Caco-2 (cell line): ENCODE results near the gene PRDM2. TPM values are rescaled to one million over a fixed set of nuclear protein-coding genes. Genes with fewer than 3 reads are reported as not detected.

Source experiments
- BruUV-seq: library from RNA; stranded (reverse); fragments of 400-500 nt; replicated peaks from 2 replicates; lab custom pipeline; 2021; lab: Mats Ljungman, UMichigan
- CTCF ChIA-PET: fragments of 300-600 bp; sonication (Branson Sonifier 250); formaldehyde crosslinking; loops from one replicate; lab custom pipeline; 2022; ENCODE audit warnings: antibody characterized with exemption; lab: Charles Lee
- POLR2A ChIA-PET: fragments of 300-600 bp; sonication (Branson Sonifier 250); formaldehyde crosslinking; loops from one replicate; lab custom pipeline; 2022; ENCODE audit warnings: antibody characterized with exemption; lab: Charles Lee
- DNase-seq, 2 experiments: peaks; one replicate each; pipeline versions ENCODE4 v3.0.0 to v3.0.0-alpha.2; 2020 to 2022
- H3K27me3 ChIP-seq: replicated peaks from 2 replicates; pipeline ENCODE4 v1.6.0; 2011; ENCODE audit warnings: low read length; ENCODE audit not compliant: control insufficient read depth, insufficient read depth
- H3K36me3 ChIP-seq: 2 replicates; pipeline ENCODE4 v1.5.1; 2011; ENCODE audit warnings: low read length; ENCODE audit not compliant: control insufficient read depth, insufficient read depth
- H3K4me1 ChIP-seq: fragments of 250-450 bp; sonication (Bioruptor Pico); 2 replicates; pipeline ENCODE4 v1.5.1; 2020; ENCODE audit warnings: mild to moderate bottlenecking
- H3K4me3 ChIP-seq: 2 replicates; pipeline ENCODE4 v1.5.1; 2011; ENCODE audit warnings: low read depth, mild to moderate bottlenecking, control low read depth, low read length
- H3K9me3 ChIP-seq: fragments of 250-450 bp; sonication (Bioruptor Pico); 2 replicates; pipeline ENCODE4 v1.5.1; 2020; ENCODE audit warnings: mild to moderate bottlenecking, moderate library complexity
- H3K27ac Mint-ChIP-seq: one replicate; pipeline ENCODE4 v1.8.0; 2022; ENCODE audit warnings: mixed read lengths; ENCODE audit not compliant: unreplicated experiment
- H3K27me3 Mint-ChIP-seq: one replicate; pipeline ENCODE4 v1.8.0; 2022; ENCODE audit warnings: mixed read lengths; ENCODE audit not compliant: insufficient read depth, unreplicated experiment
- H3K36me3 Mint-ChIP-seq: one replicate; pipeline ENCODE4 v1.8.0; 2022; ENCODE audit warnings: mild to moderate bottlenecking, mixed read lengths; ENCODE audit not compliant: insufficient read depth, unreplicated experiment
- H3K4me1 Mint-ChIP-seq: one replicate; pipeline ENCODE4 v1.8.0; 2022; ENCODE audit warnings: low read depth, mixed read lengths; ENCODE audit not compliant: unreplicated experiment
- H3K4me3 Mint-ChIP-seq: one replicate; pipeline ENCODE4 v1.8.0; 2022; ENCODE audit warnings: mild to moderate bottlenecking, moderate library complexity, mixed read lengths; ENCODE audit not compliant: unreplicated experiment
- H3K9me3 Mint-ChIP-seq: one replicate; pipeline ENCODE4 v1.8.0; 2022; ENCODE audit warnings: mixed read lengths; ENCODE audit not compliant: unreplicated experiment
- intact Hi-C: fragments of 100-400 bp; cut with micrococcal nuclease; formaldehyde crosslinking; loops from one replicate; pipeline ENCODE4 v1.10.0; 2022; ENCODE audit not compliant: unreplicated experiment
- total RNA-seq: library from RNA; stranded (reverse); gene quantifications from 2 replicates; pipeline ENCODE4 v1.2.3, GENCODE V29; 2022
- TF ChIP-seq, protein P1 (sequence below), 2 experiments: fragments of 200-600 bp in 1 of 2; IDR thresholded peaks; 1 replicate in 1 of 2; 2 replicates in 1 of 2; pipeline versions ENCODE4 v1.5.1 to v1.8.0; 2011 to 2022; ENCODE audit warnings: antibody characterized with exemption in 1 of 2, control low read depth in 1 of 2, inconsistent platforms in 1 of 2, low read depth in 1 of 2, low read length in 1 of 2, mild to moderate bottlenecking in 1 of 2, moderate library complexity in 1 of 2; ENCODE audit not compliant: insufficient read depth in 1 of 2, severe bottlenecking in 1 of 2, unreplicated experiment in 1 of 2

Gene PRDM2
- total RNA-seq, 1 experiment from 2014 or later = 32.7 TPM

DNA sequence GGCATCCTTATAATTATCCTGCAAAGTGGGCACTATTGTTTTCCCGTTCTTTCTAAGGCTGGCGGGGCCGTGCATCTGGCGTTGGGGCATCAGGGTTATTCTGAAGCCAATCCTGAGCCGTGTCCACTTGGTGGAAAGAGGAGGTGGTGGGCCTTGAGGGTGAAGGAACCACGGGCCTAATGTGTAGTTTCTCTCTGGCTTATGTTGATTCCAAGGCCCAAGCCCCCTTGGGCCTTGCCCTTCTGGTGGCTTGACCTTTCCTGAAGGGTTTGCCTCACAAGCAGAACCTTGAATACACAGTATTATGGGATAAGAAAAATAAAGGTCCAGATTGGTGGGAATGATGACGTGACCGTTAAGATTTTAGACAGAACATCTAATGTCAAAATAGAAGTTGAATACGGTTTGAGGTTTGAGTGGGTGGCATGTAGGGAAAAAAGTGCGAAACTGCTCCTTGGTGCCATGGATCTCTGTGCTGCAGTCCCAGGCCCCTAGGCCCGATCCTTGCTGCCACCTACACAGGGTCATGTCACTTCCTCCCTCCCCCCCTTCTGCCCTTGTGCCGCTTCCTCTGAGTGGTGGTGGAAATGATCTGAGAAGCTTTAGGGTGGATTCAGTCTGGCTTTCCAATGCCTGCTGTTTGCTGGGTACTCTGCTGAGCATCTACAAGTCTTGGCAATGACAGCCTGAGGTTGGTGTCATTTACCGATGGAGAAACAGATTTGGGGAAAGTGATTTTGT is 90.5 kb downstream of the PRDM2 start:
- H3K27me3 Mint-ChIP-seq = no peaks in the 10 kb centered on the region
- intact Hi-C loops = no loop called here
- no peak overlapping the region for H3K27ac Mint-ChIP-seq
- Histone ChIP-seq H3K9me3 (no peaks in the 10 kb centered on the region), H3K36me3 (no peaks in the 10 kb centered on the region), H3K4me1 (no peaks in the 10 kb centered on the region), H3K27me3 (no peaks in the 10 kb centered on the region), H3K4me3 (no peak overlapping the region)
- H3K4me1 Mint-ChIP-seq = no peaks in the 10 kb centered on the region
- no peak for DNase-seq
- no TSS peak for BruUV-seq
- peaks cover 28% of the 10 kb centered on the region for H3K36me3 Mint-ChIP-seq
- ChIA-PET POLR2A (no interaction called here), CTCF (no interaction called here)
- H3K4me3 Mint-ChIP-seq = no peak overlapping the region
- H3K9me3 Mint-ChIP-seq = no peaks in the 10 kb centered on the region
- TF ChIP-seq, protein P1, sequence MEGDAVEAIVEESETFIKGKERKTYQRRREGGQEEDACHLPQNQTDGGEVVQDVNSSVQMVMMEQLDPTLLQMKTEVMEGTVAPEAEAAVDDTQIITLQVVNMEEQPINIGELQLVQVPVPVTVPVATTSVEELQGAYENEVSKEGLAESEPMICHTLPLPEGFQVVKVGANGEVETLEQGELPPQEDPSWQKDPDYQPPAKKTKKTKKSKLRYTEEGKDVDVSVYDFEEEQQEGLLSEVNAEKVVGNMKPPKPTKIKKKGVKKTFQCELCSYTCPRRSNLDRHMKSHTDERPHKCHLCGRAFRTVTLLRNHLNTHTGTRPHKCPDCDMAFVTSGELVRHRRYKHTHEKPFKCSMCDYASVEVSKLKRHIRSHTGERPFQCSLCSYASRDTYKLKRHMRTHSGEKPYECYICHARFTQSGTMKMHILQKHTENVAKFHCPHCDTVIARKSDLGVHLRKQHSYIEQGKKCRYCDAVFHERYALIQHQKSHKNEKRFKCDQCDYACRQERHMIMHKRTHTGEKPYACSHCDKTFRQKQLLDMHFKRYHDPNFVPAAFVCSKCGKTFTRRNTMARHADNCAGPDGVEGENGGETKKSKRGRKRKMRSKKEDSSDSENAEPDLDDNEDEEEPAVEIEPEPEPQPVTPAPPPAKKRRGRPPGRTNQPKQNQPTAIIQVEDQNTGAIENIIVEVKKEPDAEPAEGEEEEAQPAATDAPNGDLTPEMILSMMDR (IDR thresholded peaks at IDR 0.05; ENCODE audit: insufficient read depth in 1 of 2, low read depth in 1 of 2, low read length in 1 of 2, severe bottlenecking in 1 of 2, unreplicated experiment in 1 of 2) = no peak

DNA sequence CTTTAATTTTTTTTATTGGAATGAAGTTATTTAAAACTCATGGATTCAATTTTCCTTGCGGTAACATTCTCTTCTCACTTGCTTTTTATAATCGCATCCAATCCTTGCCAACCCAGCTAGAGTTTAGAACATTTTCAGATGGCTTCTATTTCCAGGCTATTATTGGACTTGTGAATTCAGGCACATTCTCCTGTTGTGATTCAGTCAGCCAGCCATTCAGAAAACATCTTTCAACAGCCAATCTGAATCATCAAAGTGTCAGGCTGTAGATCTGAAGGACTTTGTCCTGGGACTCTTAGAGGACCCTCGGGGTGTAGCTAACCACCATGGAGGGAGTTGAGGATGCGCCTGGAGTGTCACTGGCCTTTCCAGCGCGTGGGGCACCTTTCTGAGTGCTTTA is 92.4 kb downstream of the PRDM2 start:
- Histone ChIP-seq H3K9me3 (no peaks in the 10 kb centered on the region), H3K27me3 (no peaks in the 10 kb centered on the region), H3K4me3 (no peak overlapping the region), H3K4me1 (no peaks in the 10 kb centered on the region), H3K36me3 (0 out of 2 replicates have a peak, but pooled peaks cover 1% of the 10 kb centered on the region)
- Mint-ChIP-seq H3K27me3 (no peaks in the 10 kb centered on the region), H3K27ac (no peak overlapping the region), H3K9me3 (no peaks in the 10 kb centered on the region), H3K36me3 (peaks cover 17% of the 10 kb centered on the region), H3K4me1 (no peaks in the 10 kb centered on the region), H3K4me3 (no peak overlapping the region)
- TF ChIP-seq, protein P1 (IDR thresholded peaks at IDR 0.05; ENCODE audit: insufficient read depth in 1 of 2, low read depth in 1 of 2, low read length in 1 of 2, severe bottlenecking in 1 of 2, unreplicated experiment in 1 of 2) = no peak
- POLR2A ChIA-PET = no interaction called here
- DNase-seq = no peak
- intact Hi-C loops = no loop called here
- CTCF ChIA-PET = no interaction called here
- no TSS peak for BruUV-seq

DNA sequence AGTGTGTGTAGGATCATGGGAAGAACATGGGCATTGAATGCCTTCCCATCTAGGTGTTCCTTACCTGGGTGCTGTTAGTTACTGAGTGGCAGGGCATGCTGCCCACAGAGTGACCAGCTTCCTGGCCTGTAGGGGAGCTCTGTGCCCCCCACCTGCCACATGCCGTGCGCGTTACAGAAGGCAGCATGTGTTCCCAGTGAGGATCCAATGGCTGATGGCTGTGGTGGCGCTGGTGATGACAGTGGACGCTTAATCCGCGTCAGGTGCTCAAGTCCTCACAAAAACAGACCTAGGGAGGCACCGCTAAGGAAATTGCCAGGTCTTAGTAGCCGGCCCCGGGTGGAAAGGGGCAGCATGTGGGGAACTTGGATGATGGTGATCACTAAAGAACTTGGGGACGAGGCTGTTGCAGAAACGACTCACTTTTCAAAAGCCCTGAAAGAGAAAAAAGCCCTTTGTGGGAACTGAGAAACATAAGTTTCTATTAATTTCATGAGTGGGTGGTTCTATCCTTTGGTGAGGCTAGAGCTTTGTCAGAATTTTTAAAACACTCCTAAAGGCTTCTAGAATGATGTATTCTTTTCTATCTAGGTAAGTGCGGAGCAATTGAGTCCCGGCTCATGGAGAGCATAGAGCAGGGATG is 93.2 kb downstream of the PRDM2 start:
- Mint-ChIP-seq H3K36me3 (peaks cover 17% of the 10 kb centered on the region), H3K4me3 (no peak overlapping the region), H3K27ac (no peak overlapping the region), H3K27me3 (no peaks in the 10 kb centered on the region), H3K9me3 (no peaks in the 10 kb centered on the region), H3K4me1 (no peaks in the 10 kb centered on the region)
- CTCF ChIA-PET = no interaction called here
- H3K4me3 ChIP-seq = no peak overlapping the region
- H3K4me1 ChIP-seq = peaks cover 1% of the 10 kb centered on the region; the same call in 1 of the 2 replicates
- intact Hi-C loops = no loop called here
- H3K9me3 ChIP-seq = no peaks in the 10 kb centered on the region
- H3K27me3 ChIP-seq = no peaks in the 10 kb centered on the region
- no TSS peak for BruUV-seq
- TF ChIP-seq, protein P1 (IDR thresholded peaks at IDR 0.05; ENCODE audit: insufficient read depth in 1 of 2, low read depth in 1 of 2, low read length in 1 of 2, severe bottlenecking in 1 of 2, unreplicated experiment in 1 of 2) = no peak
- H3K36me3 ChIP-seq = 0 out of 2 replicates have a peak, but pooled peaks cover 1% of the 10 kb centered on the region
- DNase-seq = no peak
- POLR2A ChIA-PET = no interaction called here
